ENCODE results near the gene VAC14.

The VAC14 gene

DNA sequence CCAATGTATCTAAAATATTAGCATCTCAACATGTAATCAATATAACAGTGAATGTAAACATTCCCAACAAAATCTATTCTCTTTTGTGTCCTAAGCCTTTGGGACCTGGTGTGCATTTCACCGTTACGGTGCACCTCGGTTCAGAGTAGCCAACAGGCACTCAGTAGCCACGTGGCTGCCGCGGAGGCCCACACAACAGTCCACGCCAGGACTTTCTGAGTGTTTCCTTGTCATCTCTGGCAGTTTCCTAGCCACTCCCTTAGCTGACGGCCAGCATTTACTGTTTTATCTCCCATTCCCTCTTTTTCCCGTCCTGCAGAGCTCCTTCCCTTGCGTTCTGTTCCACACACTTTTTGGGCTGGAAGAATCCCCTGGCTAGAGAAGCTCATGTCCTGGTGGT is 36.3 kb downstream of the VAC14 start:
- FAIRE-seq, result no peak
- DNase-seq (ENCODE audit: insufficient read length, low spot score), result no peak
- no peak for TF ChIP-seq POLR2A (IDR thresholded peaks at IDR 0.05; ENCODE audit: low read depth, low read length)

DNA sequence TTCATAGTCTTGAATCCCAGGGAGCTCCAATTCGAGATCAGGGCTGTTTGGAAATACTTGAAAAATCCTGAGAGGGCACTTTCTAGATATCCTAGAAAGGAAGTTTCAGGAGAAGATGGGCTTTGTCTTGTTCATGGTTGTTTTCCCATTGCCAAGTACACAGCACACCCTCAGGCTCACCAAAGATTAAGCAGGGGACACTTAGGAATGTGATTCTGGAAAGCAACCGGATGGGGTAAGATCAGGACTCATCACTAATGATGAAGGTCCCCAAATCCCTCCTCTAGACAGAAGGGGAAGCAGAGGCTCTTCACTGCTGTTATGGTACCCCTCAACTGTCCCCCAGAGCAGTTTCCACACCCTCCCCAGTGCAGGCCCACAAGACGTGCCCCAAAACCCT is 40.7 kb downstream of the VAC14 start:
- FAIRE-seq, result no peak
- DNase-seq (ENCODE audit: insufficient read length, low spot score), result no peak
- TF ChIP-seq POLR2A (IDR thresholded peaks at IDR 0.05; ENCODE audit: low read depth, low read length), result no peak

DNA sequence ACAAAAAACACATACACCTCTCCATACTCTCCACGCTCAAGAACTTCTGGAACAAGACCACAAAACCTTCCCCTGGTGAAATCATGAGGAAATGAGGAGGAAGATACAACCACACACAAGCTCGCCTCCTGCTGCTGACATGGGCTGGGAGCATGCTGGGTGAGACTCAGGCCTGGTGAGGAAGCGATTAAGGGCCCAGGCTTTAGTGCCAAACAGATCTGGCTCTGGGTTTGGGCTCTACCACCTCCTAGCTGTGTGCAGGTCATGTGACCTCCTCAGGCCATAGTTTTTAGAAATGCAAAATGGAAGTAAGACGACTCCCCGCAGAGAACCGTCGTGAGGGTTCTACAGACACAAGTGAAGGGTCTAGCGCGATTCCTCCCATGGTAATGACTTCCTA is 41.3 kb downstream of the VAC14 start:
- no peak for DNase-seq (ENCODE audit: insufficient read length, low spot score)
- FAIRE-seq, result no peak
- no peak for TF ChIP-seq POLR2A (IDR thresholded peaks at IDR 0.05; ENCODE audit: low read depth, low read length)

DNA sequence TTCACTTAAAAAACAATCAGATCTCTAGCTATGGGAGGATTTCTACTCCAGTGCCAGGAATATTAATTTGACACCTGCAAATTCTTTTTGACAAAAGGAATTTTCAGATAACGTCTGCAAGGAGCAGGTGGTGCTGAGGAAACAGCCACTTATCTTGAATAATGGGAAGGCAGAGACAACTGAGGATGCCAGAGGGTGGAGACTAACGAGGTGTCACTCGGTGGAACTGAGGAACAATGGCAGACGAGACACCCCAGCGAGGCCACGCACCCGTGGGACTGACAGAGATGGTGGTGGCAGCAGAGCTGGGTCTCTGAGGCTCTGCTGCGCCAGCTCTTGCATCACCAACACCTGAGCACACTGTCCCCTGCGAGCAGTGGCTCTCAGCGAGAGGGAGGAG is 42.2 kb downstream of the VAC14 start:
- DNase-seq (ENCODE audit: insufficient read length, low spot score) (no peak), FAIRE-seq (no peak)
- no peak for TF ChIP-seq POLR2A (IDR thresholded peaks at IDR 0.05; ENCODE audit: low read depth, low read length)

DNA sequence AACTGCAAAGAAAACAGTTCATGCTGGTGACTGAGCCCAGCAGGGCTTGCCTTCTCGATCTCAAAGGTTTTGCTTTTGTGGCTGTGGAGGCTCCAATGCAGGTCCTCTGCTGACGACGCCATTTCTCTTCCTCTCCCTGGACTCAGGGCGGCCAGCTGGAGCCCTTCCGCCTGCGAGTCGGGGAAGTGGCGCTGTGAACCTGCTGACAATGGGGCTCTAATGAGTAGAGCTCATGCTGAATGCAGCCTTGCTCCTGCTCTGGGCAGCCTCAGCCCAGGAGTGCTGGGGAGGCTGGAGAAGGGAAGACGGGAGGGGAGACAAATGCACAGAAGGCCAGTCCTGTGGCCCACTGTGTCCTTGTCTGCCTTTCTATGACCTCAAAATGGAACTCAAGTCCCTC is 43.8 kb downstream of the VAC14 start:
- FAIRE-seq (no peak), DNase-seq (ENCODE audit: insufficient read length, low spot score) (no peak)
- no peak for TF ChIP-seq POLR2A (IDR thresholded peaks at IDR 0.05; ENCODE audit: low read depth, low read length)

DNA sequence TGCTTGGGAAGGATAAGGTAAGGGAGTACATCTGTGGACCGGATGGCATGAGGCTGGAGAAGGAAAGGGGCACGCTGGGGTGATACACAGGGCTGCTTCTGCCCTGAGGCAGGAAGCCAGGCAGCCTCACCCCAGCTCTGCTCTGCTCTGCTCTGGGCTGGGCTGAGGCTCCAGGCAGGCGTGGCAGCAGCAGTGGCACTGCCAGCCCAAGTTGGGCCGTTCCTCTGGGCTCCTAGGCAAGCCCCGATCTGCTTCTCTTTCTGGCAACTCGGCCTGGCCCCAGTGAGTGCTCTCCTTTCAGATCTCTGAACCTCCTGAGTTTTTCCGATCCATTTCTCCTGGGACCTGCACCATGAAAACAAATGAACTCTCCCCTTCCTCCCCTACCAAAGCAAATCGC is 44.9 kb downstream of the VAC14 start:
- DNase-seq (ENCODE audit: insufficient read length, low spot score) (no peak), FAIRE-seq (no peak)
- no peak for TF ChIP-seq POLR2A (IDR thresholded peaks at IDR 0.05; ENCODE audit: low read depth, low read length)

DNA sequence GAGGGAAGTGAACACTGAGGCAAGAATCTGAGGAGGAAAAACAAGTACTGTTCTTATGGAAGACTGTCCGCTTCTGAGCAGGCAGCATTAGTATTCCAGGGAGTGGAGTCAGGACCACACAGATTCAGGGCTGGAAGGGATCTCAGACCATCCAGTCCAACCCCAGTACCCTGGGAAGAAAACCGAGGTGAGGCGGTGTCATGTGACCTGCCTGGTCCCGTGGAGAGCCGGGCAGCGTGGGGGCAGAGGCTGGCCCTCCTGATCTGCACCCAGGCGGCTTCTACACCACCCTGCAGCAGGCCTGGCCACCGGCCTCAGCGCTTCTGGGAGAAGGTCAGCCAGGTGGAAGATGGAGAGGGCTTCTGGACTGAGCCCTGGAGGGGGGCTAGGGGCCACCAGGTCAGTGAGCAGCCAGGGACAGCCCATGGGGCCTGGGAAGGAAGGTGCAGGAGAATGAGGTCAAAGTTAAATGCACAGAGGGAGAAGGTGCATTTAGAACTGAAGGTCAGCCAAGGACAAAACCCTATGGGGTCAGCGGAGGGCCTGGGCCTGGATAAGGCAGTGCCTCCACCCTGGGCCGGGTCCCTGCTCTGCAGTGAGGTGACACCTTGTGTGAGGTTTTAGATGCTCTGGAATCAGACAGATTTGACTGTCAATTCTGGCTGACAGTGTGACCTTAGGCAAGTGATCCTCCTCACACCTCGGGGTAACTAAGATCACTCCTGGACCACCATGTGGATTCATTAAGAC is 45.9 kb downstream of the VAC14 start:
- FAIRE-seq (no peak), DNase-seq (ENCODE audit: insufficient read length, low spot score) (no peak)
- no peak for TF ChIP-seq POLR2A (IDR thresholded peaks at IDR 0.05; ENCODE audit: low read depth, low read length)

DNA sequence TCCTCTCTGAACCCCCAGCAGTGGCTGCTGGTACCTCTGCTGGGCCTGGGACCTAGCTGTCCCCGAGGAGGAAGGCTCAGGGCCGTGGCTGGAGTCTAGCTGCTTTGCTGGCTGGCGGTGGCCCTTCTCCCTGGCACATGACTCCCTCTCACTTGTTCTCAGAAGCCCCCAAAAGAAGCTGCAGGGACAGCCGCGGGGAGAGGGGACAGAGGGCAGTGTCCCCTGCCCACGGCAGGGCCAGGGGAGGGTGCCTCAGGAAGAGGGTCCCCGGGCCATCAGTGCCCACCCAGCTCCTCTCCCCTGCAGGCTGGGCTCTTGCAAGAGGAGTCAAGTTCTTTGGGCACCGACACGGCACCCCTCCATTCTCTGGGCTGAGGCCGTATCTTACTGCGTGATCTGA is 46.6 kb downstream of the VAC14 start:
- FAIRE-seq (no peak), DNase-seq (ENCODE audit: insufficient read length, low spot score) (no peak)
- TF ChIP-seq POLR2A (IDR thresholded peaks at IDR 0.05; ENCODE audit: low read depth, low read length), result no peak

DNA sequence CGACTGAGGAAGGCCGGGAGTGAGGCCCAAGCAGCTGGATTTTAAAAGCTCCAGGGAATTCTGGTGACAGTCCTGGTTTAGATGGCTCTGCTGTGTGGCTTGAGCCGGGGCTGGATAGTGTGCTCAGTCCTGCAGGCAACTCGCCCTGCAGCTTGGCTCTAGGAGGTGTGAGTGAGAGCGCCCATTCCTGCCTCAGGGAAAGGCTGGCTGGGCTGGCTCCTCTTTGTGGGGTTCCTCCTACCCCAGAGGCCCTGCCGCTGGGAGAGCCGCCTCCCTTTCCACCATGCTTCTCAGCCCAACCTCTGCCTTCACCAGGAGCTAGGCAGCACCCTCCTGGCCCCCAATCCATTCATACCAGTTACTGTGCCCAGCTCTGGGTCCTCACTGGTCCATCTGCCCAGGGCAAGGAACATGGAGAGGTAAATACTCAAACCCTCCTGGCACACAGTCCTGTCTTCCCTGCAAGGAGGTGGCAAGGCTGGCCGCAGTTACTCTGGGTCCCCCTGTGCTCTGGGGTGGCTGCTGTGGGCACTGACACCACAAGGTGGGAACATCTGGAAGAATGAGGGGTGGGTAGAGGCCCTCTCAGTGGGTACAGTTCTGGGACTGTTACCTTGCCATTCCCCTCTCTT is 47.1 kb downstream of the VAC14 start:
- DNase-seq (ENCODE audit: insufficient read length, low spot score) (no peak), FAIRE-seq (no peak)
- no peak for TF ChIP-seq POLR2A (IDR thresholded peaks at IDR 0.05; ENCODE audit: low read depth, low read length)

DNA sequence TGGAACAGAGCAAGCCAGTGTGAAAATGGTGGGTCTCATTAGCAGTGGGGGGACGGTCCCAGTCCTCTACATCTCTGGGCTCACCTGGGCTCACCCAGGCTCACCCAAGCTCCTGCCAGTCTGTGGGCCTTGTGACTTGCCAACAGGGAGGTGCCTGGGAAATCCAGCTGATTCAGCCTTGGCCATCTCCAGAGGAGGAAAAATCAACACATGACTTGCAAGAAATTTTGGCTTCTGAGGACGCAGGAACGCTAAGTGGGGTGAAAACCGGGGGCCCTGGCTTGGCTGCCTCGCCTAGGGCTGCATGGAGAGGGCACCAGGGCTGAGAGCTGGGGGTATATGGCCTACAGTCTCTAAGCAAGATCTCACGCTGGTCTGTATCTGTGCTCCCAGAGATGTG is 47.7 kb downstream of the VAC14 start:
- FAIRE-seq (no peak), DNase-seq (ENCODE audit: insufficient read length, low spot score) (no peak)
- no peak for TF ChIP-seq POLR2A (IDR thresholded peaks at IDR 0.05; ENCODE audit: low read depth, low read length)

DNA sequence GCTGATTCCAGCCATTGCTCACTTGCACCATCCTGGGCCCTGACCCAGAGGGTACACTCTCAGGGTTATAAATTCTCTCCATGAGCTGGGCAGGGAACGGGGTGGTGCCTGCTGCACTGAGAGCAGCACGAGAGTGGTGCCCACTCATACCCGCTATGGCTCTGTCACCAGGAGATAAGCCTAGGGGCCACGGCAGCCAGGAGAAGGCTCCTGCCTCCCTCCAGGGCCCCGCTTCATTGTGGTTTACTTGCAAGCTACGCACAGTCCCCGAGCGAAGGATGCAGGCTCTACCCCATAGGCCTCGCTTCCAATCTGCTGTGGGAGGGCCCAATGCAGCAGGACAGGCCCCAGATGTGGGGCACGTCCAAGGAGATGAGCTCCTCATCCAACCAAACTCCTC is 48.5 kb downstream of the VAC14 start:
- no peak for TF ChIP-seq POLR2A (IDR thresholded peaks at IDR 0.05; ENCODE audit: low read depth, low read length)
- FAIRE-seq (no peak), DNase-seq (ENCODE audit: insufficient read length, low spot score) (no peak)

DNA sequence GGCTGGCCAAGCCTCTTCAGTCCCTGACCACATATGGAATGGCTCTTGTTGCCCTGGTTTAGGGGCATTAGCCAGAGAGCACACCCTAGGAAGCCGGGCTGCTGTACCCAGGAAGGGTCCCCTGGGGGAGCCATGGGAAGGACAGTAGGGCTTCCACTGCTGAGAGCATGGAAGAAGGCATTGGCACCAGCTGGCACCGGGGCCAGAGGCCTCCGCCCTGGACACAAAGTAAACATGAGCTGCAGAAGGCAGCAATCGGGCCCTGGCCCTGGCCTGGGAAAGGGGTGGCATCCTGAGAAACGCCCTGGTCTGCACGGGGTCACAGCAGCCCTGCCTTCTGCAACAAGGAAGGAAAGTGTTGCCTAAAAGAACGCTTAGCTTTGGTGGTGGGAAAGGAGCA is 49.4 kb downstream of the VAC14 start:
- TF ChIP-seq POLR2A (IDR thresholded peaks at IDR 0.05; ENCODE audit: low read depth, low read length), result no peak
- FAIRE-seq (no peak), DNase-seq (ENCODE audit: insufficient read length, low spot score) (no peak)

DNA sequence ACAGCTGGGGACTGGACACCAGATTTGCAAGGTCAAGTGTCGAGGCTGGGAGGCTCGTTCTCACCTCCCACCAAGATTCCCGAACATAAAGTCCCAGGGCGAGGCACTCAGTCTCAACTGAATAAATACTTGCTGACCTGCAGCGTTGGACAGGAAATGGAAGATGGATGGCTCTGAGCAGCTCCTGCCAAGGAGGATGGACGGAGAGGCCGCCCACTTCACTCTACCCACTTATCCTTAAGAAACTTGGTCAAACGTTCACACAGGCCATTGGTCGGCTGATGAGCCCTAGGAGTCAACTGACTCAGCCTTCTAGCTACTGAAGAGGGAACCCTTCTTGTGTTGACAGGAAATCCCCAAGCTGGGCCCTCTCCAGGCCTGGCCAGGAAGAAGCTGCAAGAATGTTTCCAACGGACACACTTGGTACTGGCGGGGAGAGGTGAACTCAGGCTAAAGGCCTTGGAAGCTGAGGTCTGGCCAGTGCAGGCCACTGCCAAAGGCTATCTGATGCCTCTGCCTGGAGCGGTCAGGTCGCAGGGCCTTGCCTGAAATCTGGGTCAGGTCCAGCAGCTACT is 50.0 kb downstream of the VAC14 start:
- DNase-seq (ENCODE audit: insufficient read length, low spot score) (peak; percentile 87), FAIRE-seq (peak; percentile 78)
- TF ChIP-seq POLR2A (IDR thresholded peaks at IDR 0.05; ENCODE audit: low read depth, low read length), result peak; percentile 11; the same call in 1 of the 2 replicates

DNA sequence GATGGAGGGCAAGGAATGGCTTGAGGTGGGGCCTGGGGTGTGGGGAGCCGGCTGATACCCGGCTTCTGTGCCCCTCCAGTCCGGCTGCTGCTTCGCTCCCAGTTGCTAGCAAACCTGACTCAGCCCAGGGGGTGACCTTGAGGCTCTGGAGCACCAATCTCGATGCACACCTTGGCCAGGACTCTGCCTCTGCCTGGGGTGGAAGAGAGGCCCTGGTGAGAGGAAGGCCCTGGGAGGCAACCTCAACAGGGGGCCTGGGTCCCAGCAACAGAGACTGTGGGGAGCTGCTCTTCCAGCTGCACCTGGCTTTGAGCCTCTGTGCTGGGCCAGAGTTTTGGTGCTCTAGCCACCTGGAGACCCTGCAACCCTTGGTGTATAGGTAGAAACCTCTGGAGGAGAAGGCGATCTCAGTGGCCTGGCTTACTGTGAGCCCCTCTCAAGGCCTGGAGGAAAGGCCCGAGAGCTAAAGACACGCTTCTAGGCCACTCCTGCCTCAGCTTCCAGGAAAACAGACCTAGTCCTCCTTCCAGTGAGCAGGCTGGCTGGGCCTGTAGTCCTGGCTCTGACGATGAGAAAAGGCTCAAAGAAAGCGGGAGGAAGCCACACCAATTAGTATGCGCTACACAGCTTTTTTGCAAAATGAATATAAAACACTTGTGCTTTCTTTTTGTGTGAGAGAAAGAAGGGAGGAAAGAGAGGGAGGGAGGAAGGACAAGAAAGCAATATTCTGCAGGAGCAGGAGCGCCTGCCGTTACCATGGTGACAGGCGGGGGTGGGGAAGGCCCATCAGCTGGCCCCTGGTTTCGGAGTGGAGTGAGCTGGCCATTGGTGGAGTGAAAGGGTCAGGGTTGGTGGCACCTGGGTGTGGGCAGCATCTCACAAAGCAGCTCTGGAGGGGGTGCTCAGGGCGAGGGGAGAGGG is 51.0 kb downstream of the VAC14 start:
- TF ChIP-seq POLR2A (IDR thresholded peaks at IDR 0.05; ENCODE audit: low read depth, low read length), result no peak
- FAIRE-seq, result no peak
- DNase-seq (ENCODE audit: insufficient read length, low spot score), result no peak
